GM12878 (cell line): Measurements from ENCODE around the gene RPGRIP1L. TPM values are rescaled to one million over a fixed set of nuclear protein-coding genes. Genes with fewer than 3 reads are reported as not detected.

Source experiments
- ATAC-seq: fragments of 200-7000 bp; cut with Tn5 transposase; 3 replicates; pipeline ENCODE4 v1.9.1; 2020; ENCODE audit warnings: mild to moderate bottlenecking, moderate library complexity
- BruUV-seq: library from RNA; stranded (reverse); fragments of 400-500 nt; replicated peaks from 2 replicates; lab custom pipeline; 2021; lab: Mats Ljungman, UMichigan
- CTCF ChIA-PET: fragments of 300-600 bp; sonication (Branson Sonifier 250); formaldehyde crosslinking; extraction: SDS; loops from one replicate; lab custom pipeline; 2021; ENCODE audit warnings: inconsistent platforms; lab: Yijun Ruan, JAX
- POLR2A ChIA-PET: fragments of 350-600 bp; formaldehyde crosslinking; extraction: SDS; loops from one replicate; lab custom pipeline; 2021; ENCODE audit warnings: inconsistent platforms; lab: Charles Lee
- RAD21 ChIA-PET: fragments of 300-600 bp; sonication (Branson Sonifier 250); formaldehyde crosslinking; loops from one replicate; lab custom pipeline; 2023; ENCODE audit warnings: antibody characterized with exemption; ENCODE audit not compliant: unreplicated experiment; lab: Charles Lee
- SMC1A ChIA-PET: fragments of 300-600 bp; sonication (Branson Sonifier 250); formaldehyde crosslinking; loops from one replicate; lab custom pipeline; 2023; ENCODE audit not compliant: unreplicated experiment, uncharacterized antibody; lab: Charles Lee
- DNase-seq: peaks from one replicate; pipeline ENCODE4 v3.0.0-alpha.2; 2011; ENCODE audit warnings: low read depth, low spot score
- FAIRE-seq: peaks from 3 replicates; lab custom pipeline; 2011; peaks lifted over from hg19 to GRCh38; lab: Jason Lieb, UNC
- H2AFZ ChIP-seq: 2 replicates; pipeline ENCODE4 v1.6.0; 2011; ENCODE audit warnings: low read depth, low read length, control low read depth; ENCODE audit not compliant: control insufficient read depth
- H3K27ac ChIP-seq: 2 replicates; pipeline ENCODE4 v1.5.1; 2011; ENCODE audit warnings: control low read depth; ENCODE audit not compliant: control insufficient read depth, insufficient read depth
- H3K27me3 ChIP-seq, 2 experiments: replicated peaks in 1 of 2; 2 replicates each; pipeline versions ENCODE4 v1.6.0 to v1.6.1; 2011; ENCODE audit warnings: low read length in 1 of 2; ENCODE audit not compliant: control insufficient read depth in 2 of 2, insufficient read depth in 2 of 2
- H3K36me3 ChIP-seq, 2 experiments: 2 replicates each; pipeline ENCODE4 v1.5.1; 2011; ENCODE audit warnings: low read length in 1 of 2; ENCODE audit not compliant: control insufficient read depth in 2 of 2, insufficient read depth in 2 of 2
- H3K4me1 ChIP-seq: 2 replicates; pipeline ENCODE4 v1.6.1; 2011; ENCODE audit warnings: mild to moderate bottlenecking, low read length, moderate library complexity, mixed read lengths; ENCODE audit not compliant: control insufficient read depth, insufficient read depth
- H3K4me2 ChIP-seq: 2 replicates; pipeline ENCODE4 v1.6.0; 2011; ENCODE audit warnings: control low read depth; ENCODE audit not compliant: control insufficient read depth, insufficient read depth
- H3K4me3 ChIP-seq: fragments of 200-600 bp; sonication (generic); 2 replicates; pipeline ENCODE4 v1.5.1; 2016
- H3K79me2 ChIP-seq: 2 replicates; pipeline ENCODE4 v1.6.0; 2011; ENCODE audit warnings: low read length; ENCODE audit not compliant: control insufficient read depth, insufficient read depth
- H3K9ac ChIP-seq: 2 replicates; pipeline ENCODE4 v1.8.0; 2011; ENCODE audit warnings: low read length, control low read depth, mixed read lengths; ENCODE audit not compliant: control insufficient read depth, insufficient read depth
- H3K9me3 ChIP-seq: replicated peaks from 3 replicates; pipeline ENCODE4 v1.5.1; 2011; ENCODE audit warnings: mild to moderate bottlenecking, low read length; ENCODE audit not compliant: control insufficient read depth, insufficient read depth
- H4K20me1 ChIP-seq: 2 replicates; pipeline ENCODE4 v1.6.0; 2011; ENCODE audit not compliant: control insufficient read depth, insufficient read depth
- CHD4 ChIP-seq: fragments of 200-600 bp; sonication (generic); IDR thresholded peaks from 2 replicates; pipeline ENCODE4 v1.6.1; 2016; ENCODE audit warnings: mild to moderate bottlenecking
- KAT2A ChIP-seq: conservative IDR thresholded peaks from 2 replicates; pipeline ENCODE4 v1.6.1; 2011; ENCODE audit warnings: low read depth, low read length; ENCODE audit not compliant: control insufficient read depth
- SREBF1 ChIP-seq: IDR thresholded peaks from 2 replicates; pipeline ENCODE4 v1.6.1; 2012; ENCODE audit warnings: mild to moderate bottlenecking, low read length
- SREBF2 ChIP-seq: IDR thresholded peaks from 2 replicates; pipeline ENCODE4 v1.6.1; 2012; ENCODE audit warnings: mild to moderate bottlenecking, low read length
- TBL1XR1 ChIP-seq: IDR thresholded peaks from 2 replicates; pipeline ENCODE4 v1.6.1; 2012; ENCODE audit warnings: low read depth, low read length, improper control_type of control experiment
- YY1 ChIP-seq: IDR thresholded peaks from 2 replicates; pipeline ENCODE4 v1.6.1; 2011; ENCODE audit warnings: low read depth, mild to moderate bottlenecking, low read length
- WGBS: methylation state at CpG from one replicate; pipeline ENCODE4 v1.1.6; 2016; ENCODE audit warnings: low lambda C conversion rate; ENCODE audit not compliant: insufficient replicate concordance, insufficient coverage; ENCODE audit errors: missing lambda C conversion rate; 5-methylcytosine and 5-hydroxymethylcytosine counted together
- in situ Hi-C: fragments of 300-500 bp; cut with MboI; formaldehyde crosslinking; loops from 9 replicates; pipeline ENCODE4 v1.14.3; 2018; ENCODE audit warnings: mixed read lengths
- intact Hi-C: fragments of 100-400 bp; cut with micrococcal nuclease; formaldehyde crosslinking; loops from one replicate; pipeline ENCODE4 v1.14.2; 2022; ENCODE audit not compliant: unreplicated experiment
- polyA plus RNA-seq, 11 experiments: library from polyadenylated mRNA; depleted of rRNA in 4 of 11; unstranded in 6 of 11; stranded (reverse) in 5 of 11; fragments of >200 nt; fragmentation: Nextera tagmentation in 4 of 11; fragmentation: Illumina TruSeq in 1 of 11; extraction: Ambion mirVana in 4 of 11; extraction: Trizol in 1 of 11; gene quantifications; 1 replicate in 1 of 11; 2 replicates in 10 of 11; pipeline versions ENCODE4 v1.2.1 to v1.2.3, GENCODE V29; 2011 to 2016; ENCODE audit warnings: inconsistent platforms in 2 of 11, missing spikeins in 2 of 11, low read depth in 1 of 11
- total RNA-seq, 4 experiments: library from RNA; depleted of rRNA in 3 of 4; stranded (reverse); fragments of >200 nt in 3 of 4; fragmentation: Illumina TruSeq in 1 of 4; extraction: Trizol in 1 of 4; gene quantifications; 2 replicates each; pipeline versions ENCODE4 v1.2.1 to v1.2.3, GENCODE V29; 2013 to 2021
- TF ChIP-seq, protein P1 (sequence below): fragments of 450-650 bp; IDR thresholded peaks from 2 replicates; pipeline ENCODE4 v1.6.1; 2017; ENCODE audit warnings: mild to moderate bottlenecking, moderate library complexity
- TF ChIP-seq, protein P2 (sequence below): fragments of 450-650 bp; conservative IDR thresholded peaks from 2 replicates; pipeline ENCODE4 v1.6.1; 2017; ENCODE audit warnings: mild to moderate bottlenecking, moderate library complexity

Gene RPGRIP1L
- total and polyA plus RNA-seq, 10 of the 15 experiments (the other 5 are each of a cell fraction or from before 2014, with no cell fraction given) = 3.5 to 9.6 (median 4.4) TPM

DNA sequence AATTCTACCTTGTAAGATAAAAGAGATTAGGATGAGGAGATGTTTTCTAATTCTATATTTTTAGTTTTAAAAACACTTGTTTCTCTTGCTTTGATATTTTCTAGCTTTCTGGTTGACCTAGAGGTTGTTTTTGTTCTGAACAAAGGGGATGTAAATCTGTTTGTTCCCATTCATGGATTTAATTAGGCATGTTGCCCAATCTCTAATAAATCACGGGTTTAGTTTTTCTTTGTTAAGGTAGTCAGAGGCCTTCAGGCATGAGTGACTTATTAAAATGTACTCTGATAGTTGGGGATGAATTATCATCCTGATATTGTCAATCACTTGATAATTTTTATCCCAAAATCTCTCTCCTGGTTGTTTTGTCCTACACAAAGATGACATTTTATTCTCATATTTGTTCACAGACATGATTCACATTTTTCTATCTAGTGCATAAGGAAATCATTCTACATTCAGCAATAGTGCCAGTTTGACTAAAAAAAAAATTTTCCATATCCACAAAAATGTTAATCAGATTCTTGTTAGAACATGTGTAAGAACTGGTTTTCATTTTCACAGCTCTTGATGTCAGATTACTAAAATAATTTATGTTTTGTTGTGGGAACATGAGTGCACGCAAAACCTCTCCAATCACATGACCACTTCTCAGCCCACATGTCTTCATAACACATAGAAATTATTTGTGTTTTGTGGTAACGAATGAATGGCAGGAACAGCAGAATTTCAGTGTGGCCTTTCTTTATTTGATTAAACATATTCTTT lies 105.0 kb downstream of the RPGRIP1L start:
- no peak for FAIRE-seq
- H3K27me3 ChIP-seq = no peaks in the 10 kb centered on the region

More for the DNA sequence above, 105.0 kb downstream of the RPGRIP1L start:
- Histone ChIP-seq H3K9me3 (no peaks in the 10 kb centered on the region), H3K4me3 (no peak overlapping the region), H4K20me1 (no peaks in the 10 kb centered on the region), H3K79me2 (no peaks in the 10 kb centered on the region), H3K36me3 (no peaks in the 10 kb centered on the region), H3K4me2 (no peak overlapping the region), H3K4me1 (no peaks in the 10 kb centered on the region), H3K27ac (no peak overlapping the region), H2AFZ (no peak overlapping the region), H3K9ac (no peak overlapping the region)
- DNase-seq (no peak), ATAC-seq (no peak)
- SMC1A ChIA-PET = no interaction called here
- POLR2A ChIA-PET = no interaction called here
- in situ Hi-C loops (no loop called here), intact Hi-C loops (no loop called here)
- 92% methylated on average over 3 of the region's 3 CpGs for WGBS
- BruUV-seq = no TSS peak
- RAD21 ChIA-PET = no interaction called here
- CTCF ChIA-PET = no interaction called here
- TF ChIP-seq YY1 (no peak), SREBF2 (no peak), SREBF1 (no peak), KAT2A (no peak), CHD4 (no peak), TBL1XR1 (no peak)
- TF ChIP-seq, protein P1, sequence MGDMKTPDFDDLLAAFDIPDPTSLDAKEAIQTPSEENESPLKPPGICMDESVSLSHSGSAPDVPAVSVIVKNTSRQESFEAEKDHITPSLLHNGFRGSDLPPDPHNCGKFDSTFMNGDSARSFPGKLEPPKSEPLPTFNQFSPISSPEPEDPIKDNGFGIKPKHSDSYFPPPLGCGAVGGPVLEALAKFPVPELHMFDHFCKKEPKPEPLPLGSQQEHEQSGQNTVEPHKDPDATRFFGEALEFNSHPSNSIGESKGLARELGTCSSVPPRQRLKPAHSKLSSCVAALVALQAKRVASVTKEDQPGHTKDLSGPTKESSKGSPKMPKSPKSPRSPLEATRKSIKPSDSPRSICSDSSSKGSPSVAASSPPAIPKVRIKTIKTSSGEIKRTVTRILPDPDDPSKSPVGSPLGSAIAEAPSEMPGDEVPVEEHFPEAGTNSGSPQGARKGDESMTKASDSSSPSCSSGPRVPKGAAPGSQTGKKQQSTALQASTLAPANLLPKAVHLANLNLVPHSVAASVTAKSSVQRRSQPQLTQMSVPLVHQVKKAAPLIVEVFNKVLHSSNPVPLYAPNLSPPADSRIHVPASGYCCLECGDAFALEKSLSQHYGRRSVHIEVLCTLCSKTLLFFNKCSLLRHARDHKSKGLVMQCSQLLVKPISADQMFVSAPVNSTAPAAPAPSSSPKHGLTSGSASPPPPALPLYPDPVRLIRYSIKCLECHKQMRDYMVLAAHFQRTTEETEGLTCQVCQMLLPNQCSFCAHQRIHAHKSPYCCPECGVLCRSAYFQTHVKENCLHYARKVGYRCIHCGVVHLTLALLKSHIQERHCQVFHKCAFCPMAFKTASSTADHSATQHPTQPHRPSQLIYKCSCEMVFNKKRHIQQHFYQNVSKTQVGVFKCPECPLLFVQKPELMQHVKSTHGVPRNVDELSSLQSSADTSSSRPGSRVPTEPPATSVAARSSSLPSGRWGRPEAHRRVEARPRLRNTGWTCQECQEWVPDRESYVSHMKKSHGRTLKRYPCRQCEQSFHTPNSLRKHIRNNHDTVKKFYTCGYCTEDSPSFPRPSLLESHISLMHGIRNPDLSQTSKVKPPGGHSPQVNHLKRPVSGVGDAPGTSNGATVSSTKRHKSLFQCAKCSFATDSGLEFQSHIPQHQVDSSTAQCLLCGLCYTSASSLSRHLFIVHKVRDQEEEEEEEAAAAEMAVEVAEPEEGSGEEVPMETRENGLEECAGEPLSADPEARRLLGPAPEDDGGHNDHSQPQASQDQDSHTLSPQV = no peak
- TF ChIP-seq, protein P2, sequence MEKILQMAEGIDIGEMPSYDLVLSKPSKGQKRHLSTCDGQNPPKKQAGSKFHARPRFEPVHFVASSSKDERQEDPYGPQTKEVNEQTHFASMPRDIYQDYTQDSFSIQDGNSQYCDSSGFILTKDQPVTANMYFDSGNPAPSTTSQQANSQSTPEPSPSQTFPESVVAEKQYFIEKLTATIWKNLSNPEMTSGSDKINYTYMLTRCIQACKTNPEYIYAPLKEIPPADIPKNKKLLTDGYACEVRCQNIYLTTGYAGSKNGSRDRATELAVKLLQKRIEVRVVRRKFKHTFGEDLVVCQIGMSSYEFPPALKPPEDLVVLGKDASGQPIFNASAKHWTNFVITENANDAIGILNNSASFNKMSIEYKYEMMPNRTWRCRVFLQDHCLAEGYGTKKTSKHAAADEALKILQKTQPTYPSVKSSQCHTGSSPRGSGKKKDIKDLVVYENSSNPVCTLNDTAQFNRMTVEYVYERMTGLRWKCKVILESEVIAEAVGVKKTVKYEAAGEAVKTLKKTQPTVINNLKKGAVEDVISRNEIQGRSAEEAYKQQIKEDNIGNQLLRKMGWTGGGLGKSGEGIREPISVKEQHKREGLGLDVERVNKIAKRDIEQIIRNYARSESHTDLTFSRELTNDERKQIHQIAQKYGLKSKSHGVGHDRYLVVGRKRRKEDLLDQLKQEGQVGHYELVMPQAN = no peak
